Measurements from ENCODE around the gene SLC29A3. TPM values are rescaled to one million over a fixed set of nuclear protein-coding genes. Genes with fewer than 3 reads are reported as not detected.
A peak's percentile ranks its signal among the peaks of the same experiment; 100 is the strongest.

The SLC29A3 gene
- total RNA-seq, 4 donors from 2014 or later, result 1.0 to 13.8 (median 5.5) TPM

GRCh38 chr10:71314694-71315225 is 4.3 kb upstream of the SLC29A3 start:
- no peaks in the 10 kb centered on the region for H3K36me3 ChIP-seq
- no peaks in the 10 kb centered on the region for H3K4me1 ChIP-seq
- TF ChIP-seq POLR2A (IDR thresholded peaks at IDR 0.05) (no peak), CTCF (IDR thresholded peaks at IDR 0.05) (no peak)
- H3K4me3 ChIP-seq, result no peak overlapping the region
- H3K27ac ChIP-seq, result peak overlapping the region in 1 of 2 donors; percentile 86
- H3K9me3 ChIP-seq, result no peaks in the 10 kb centered on the region
- no peaks in the 10 kb centered on the region for H3K27me3 ChIP-seq
- intact Hi-C loops (cut with DNase I; ENCODE audit: low total_unique reads), result loop anchor here (5.0 kb wide), 1 partner anchor 253 kb away; no protein-coding TSS in a partner anchor
- no peak for DNase-seq

- H3K4me3 ChIP-seq, result no peak overlapping the region
- peak overlapping the region in 1 of 2 donors; percentile 30 for H3K27ac ChIP-seq
- intact Hi-C loops (cut with DNase I; ENCODE audit: low total_unique reads), result loop anchor here (5.0 kb wide), 1 partner anchor 251 kb away; no protein-coding TSS in a partner anchor
These were observed 2.8 kb upstream of the SLC29A3 start for GRCh38 chr10:71316056-71316785.

GRCh38 chr10:71316786-71317160 is 2.3 kb upstream of the SLC29A3 start:
- intact Hi-C loops (cut with DNase I; ENCODE audit: low total_unique reads), result loop anchor here (5.0 kb wide), 1 partner anchor 251 kb away; no protein-coding TSS in a partner anchor
- Histone ChIP-seq H3K27me3 (no peaks in the 10 kb centered on the region), H3K36me3 (no peaks in the 10 kb centered on the region), H3K4me1 (no peaks in the 10 kb centered on the region), H3K9me3 (no peaks in the 10 kb centered on the region), H3K27ac (peak overlapping the region in 1 of 2 donors; percentile 30), H3K4me3 (no peak overlapping the region)
- no peak for TF ChIP-seq POLR2A (IDR thresholded peaks at IDR 0.05)
- TF ChIP-seq CTCF (IDR thresholded peaks at IDR 0.05), result no peak
- DNase-seq, result no peak

More at GRCh38 chr10:71316056-71316785, 2.8 kb upstream of the SLC29A3 start:
- no peak for DNase-seq
- no peaks in the 10 kb centered on the region for H3K27me3 ChIP-seq
- no peaks in the 10 kb centered on the region for H3K36me3 ChIP-seq
- TF ChIP-seq CTCF (IDR thresholded peaks at IDR 0.05) (no peak), POLR2A (IDR thresholded peaks at IDR 0.05) (no peak)
- no peaks in the 10 kb centered on the region for H3K4me1 ChIP-seq
- H3K9me3 ChIP-seq, result no peaks in the 10 kb centered on the region

GRCh38 chr10:71317739-71318138 is 1.3 kb upstream of the SLC29A3 start:
- Histone ChIP-seq H3K4me1 (no peaks in the 10 kb centered on the region), H3K4me3 (no peak overlapping the region)
- intact Hi-C loops (cut with DNase I; ENCODE audit: low total_unique reads), result loop anchor here (5.0 kb wide), 1 partner anchor 250 kb away; no protein-coding TSS in a partner anchor

More at GRCh38 chr10:71317739-71318138, 1.3 kb upstream of the SLC29A3 start:
- Histone ChIP-seq H3K9me3 (no peaks in the 10 kb centered on the region), H3K27ac (no peak overlapping the region), H3K27me3 (no peaks in the 10 kb centered on the region), H3K36me3 (no peaks in the 10 kb centered on the region)
- no peak for DNase-seq
- TF ChIP-seq POLR2A (IDR thresholded peaks at IDR 0.05) (no peak), CTCF (IDR thresholded peaks at IDR 0.05) (no peak)

All from uterus (tissue), 4 donors.